Upper lobe of left lung (tissue), 4 donors: ENCODE data around the gene SLC30A1.

ENCODE experiments used
- EP300 ChIP-seq, 4 donors: sonication (generic); formaldehyde crosslinking; IDR thresholded peaks; one replicate each; pipeline ENCODE4 v1.5.1; 2017; ENCODE audit warnings: antibody characterized with exemption in 4 of 4, control low read depth in 2 of 4
- POLR2A ChIP-seq, 4 donors: fragments of 450-650 bp; IDR thresholded peaks; one replicate each; pipeline ENCODE4 v1.5.1; 2016 to 2017; ENCODE audit warnings: antibody characterized with exemption in 4 of 4, mild to moderate bottlenecking in 2 of 4
- POLR2AphosphoS5 ChIP-seq, 2 donors: sonication (generic); formaldehyde crosslinking; IDR thresholded peaks; one replicate each; pipeline ENCODE4 v1.5.1; 2017; ENCODE audit warnings: antibody characterized with exemption in 2 of 2
- TF ChIP-seq, protein P1 (sequence below), 6 experiments: fragments of 450-650 bp in 4 of 6; fragments of 200-600 bp in 2 of 6; sonication (generic) in 2 of 6; IDR thresholded peaks; one replicate each; pipeline ENCODE4 v1.5.1; 2016 to 2019; ENCODE audit warnings: antibody characterized with exemption in 6 of 6

DNA sequence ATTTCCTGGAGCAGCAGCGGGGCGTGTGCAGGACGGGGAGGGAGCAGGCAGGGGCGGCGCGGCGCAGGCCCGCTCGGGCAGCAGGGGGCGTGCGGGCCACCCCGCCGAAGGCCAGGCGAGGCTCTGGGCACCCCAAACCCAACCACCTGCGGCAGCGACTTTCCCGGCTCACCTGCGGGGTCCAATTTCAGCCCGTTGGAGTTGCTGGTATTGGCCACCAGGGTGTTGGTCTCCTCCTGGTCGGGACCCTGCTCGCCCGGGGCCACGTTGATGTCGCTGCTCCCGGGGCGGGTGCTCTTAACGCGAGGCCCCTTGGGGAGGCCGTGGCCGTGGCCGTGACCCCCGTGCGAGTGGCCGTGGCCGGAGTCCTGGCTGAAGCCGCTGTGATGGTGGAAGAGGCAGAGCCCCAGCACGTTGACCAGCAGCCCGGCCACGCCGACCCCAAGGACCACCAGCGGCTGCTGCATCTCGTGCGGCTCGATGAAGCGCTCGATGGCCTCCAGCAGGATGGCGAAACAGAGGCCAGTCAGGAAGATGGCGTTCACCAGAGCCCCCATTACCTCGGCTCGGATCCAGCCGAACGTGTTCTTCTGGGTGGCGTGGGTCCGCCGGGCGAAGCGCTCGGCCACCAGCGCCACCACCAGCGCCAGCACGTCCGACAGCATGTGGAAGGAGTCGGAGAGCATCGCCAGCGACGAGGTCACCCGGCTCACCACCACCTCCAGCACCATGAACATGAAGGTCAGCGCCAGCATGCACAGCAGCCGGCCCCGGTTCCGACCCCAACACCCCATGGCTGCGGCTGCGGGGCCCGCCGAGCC lies 932 bp downstream of the SLC30A1 start:
- TF ChIP-seq POLR2A (IDR thresholded peaks at IDR 0.05) (peak in 1 of 4 donors; percentile 23), EP300 (IDR thresholded peaks at IDR 0.05) (no peak), POLR2AphosphoS5 (IDR thresholded peaks at IDR 0.05) (peak in 1 of 2 donors; percentile 57)
- TF ChIP-seq, protein P1, sequence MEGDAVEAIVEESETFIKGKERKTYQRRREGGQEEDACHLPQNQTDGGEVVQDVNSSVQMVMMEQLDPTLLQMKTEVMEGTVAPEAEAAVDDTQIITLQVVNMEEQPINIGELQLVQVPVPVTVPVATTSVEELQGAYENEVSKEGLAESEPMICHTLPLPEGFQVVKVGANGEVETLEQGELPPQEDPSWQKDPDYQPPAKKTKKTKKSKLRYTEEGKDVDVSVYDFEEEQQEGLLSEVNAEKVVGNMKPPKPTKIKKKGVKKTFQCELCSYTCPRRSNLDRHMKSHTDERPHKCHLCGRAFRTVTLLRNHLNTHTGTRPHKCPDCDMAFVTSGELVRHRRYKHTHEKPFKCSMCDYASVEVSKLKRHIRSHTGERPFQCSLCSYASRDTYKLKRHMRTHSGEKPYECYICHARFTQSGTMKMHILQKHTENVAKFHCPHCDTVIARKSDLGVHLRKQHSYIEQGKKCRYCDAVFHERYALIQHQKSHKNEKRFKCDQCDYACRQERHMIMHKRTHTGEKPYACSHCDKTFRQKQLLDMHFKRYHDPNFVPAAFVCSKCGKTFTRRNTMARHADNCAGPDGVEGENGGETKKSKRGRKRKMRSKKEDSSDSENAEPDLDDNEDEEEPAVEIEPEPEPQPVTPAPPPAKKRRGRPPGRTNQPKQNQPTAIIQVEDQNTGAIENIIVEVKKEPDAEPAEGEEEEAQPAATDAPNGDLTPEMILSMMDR (IDR thresholded peaks at IDR 0.05): peak; percentile 79 to 96 (median 91)
